GM12878 (cell line): Measurements from ENCODE around the gene CDK15. TPM values are rescaled to one million over a fixed set of nuclear protein-coding genes. Genes with fewer than 3 reads are reported as not detected.

Source experiments
- ATAC-seq: fragments of 200-7000 bp; cut with Tn5 transposase; 3 replicates; pipeline ENCODE4 v1.9.1; 2020; ENCODE audit warnings: mild to moderate bottlenecking, moderate library complexity
- BruUV-seq: library from RNA; stranded (reverse); fragments of 400-500 nt; replicated peaks from 2 replicates; lab custom pipeline; 2021; lab: Mats Ljungman, UMichigan
- CTCF ChIA-PET: fragments of 300-600 bp; sonication (Branson Sonifier 250); formaldehyde crosslinking; extraction: SDS; loops from one replicate; lab custom pipeline; 2021; ENCODE audit warnings: inconsistent platforms; lab: Yijun Ruan, JAX
- POLR2A ChIA-PET: fragments of 350-600 bp; formaldehyde crosslinking; extraction: SDS; loops from one replicate; lab custom pipeline; 2021; ENCODE audit warnings: inconsistent platforms; lab: Charles Lee
- RAD21 ChIA-PET: fragments of 300-600 bp; sonication (Branson Sonifier 250); formaldehyde crosslinking; loops from one replicate; lab custom pipeline; 2023; ENCODE audit warnings: antibody characterized with exemption; ENCODE audit not compliant: unreplicated experiment; lab: Charles Lee
- SMC1A ChIA-PET: fragments of 300-600 bp; sonication (Branson Sonifier 250); formaldehyde crosslinking; loops from one replicate; lab custom pipeline; 2023; ENCODE audit not compliant: unreplicated experiment, uncharacterized antibody; lab: Charles Lee
- DNase-seq: peaks from one replicate; pipeline ENCODE4 v3.0.0-alpha.2; 2011; ENCODE audit warnings: low read depth, low spot score
- FAIRE-seq: peaks from 3 replicates; lab custom pipeline; 2011; peaks lifted over from hg19 to GRCh38; lab: Jason Lieb, UNC
- H2AFZ ChIP-seq: 2 replicates; pipeline ENCODE4 v1.6.0; 2011; ENCODE audit warnings: low read depth, low read length, control low read depth; ENCODE audit not compliant: control insufficient read depth
- H3K27ac ChIP-seq: 2 replicates; pipeline ENCODE4 v1.5.1; 2011; ENCODE audit warnings: control low read depth; ENCODE audit not compliant: control insufficient read depth, insufficient read depth
- H3K27me3 ChIP-seq, 2 experiments: replicated peaks in 1 of 2; 2 replicates each; pipeline versions ENCODE4 v1.6.0 to v1.6.1; 2011; ENCODE audit warnings: low read length in 1 of 2; ENCODE audit not compliant: control insufficient read depth in 2 of 2, insufficient read depth in 2 of 2
- H3K36me3 ChIP-seq, 2 experiments: 2 replicates each; pipeline ENCODE4 v1.5.1; 2011; ENCODE audit warnings: low read length in 1 of 2; ENCODE audit not compliant: control insufficient read depth in 2 of 2, insufficient read depth in 2 of 2
- H3K4me1 ChIP-seq: 2 replicates; pipeline ENCODE4 v1.6.1; 2011; ENCODE audit warnings: mild to moderate bottlenecking, low read length, moderate library complexity, mixed read lengths; ENCODE audit not compliant: control insufficient read depth, insufficient read depth
- H3K4me2 ChIP-seq: 2 replicates; pipeline ENCODE4 v1.6.0; 2011; ENCODE audit warnings: control low read depth; ENCODE audit not compliant: control insufficient read depth, insufficient read depth
- H3K4me3 ChIP-seq: fragments of 200-600 bp; sonication (generic); 2 replicates; pipeline ENCODE4 v1.5.1; 2016
- H3K79me2 ChIP-seq: 2 replicates; pipeline ENCODE4 v1.6.0; 2011; ENCODE audit warnings: low read length; ENCODE audit not compliant: control insufficient read depth, insufficient read depth
- H3K9ac ChIP-seq: 2 replicates; pipeline ENCODE4 v1.8.0; 2011; ENCODE audit warnings: low read length, control low read depth, mixed read lengths; ENCODE audit not compliant: control insufficient read depth, insufficient read depth
- H3K9me3 ChIP-seq: replicated peaks from 3 replicates; pipeline ENCODE4 v1.5.1; 2011; ENCODE audit warnings: mild to moderate bottlenecking, low read length; ENCODE audit not compliant: control insufficient read depth, insufficient read depth
- H4K20me1 ChIP-seq: 2 replicates; pipeline ENCODE4 v1.6.0; 2011; ENCODE audit not compliant: control insufficient read depth, insufficient read depth
- E2F8 ChIP-seq: fragments of 450-650 bp; IDR thresholded peaks from 2 replicates; pipeline ENCODE4 v1.6.1; 2018; ENCODE audit warnings: mild to moderate bottlenecking, low read depth, moderate library complexity; ENCODE audit not compliant: partially characterized antibody
- IRF3 ChIP-seq: fragments of 450-650 bp; IDR thresholded peaks from 2 replicates; pipeline ENCODE4 v1.6.1; 2014; ENCODE audit warnings: mild to moderate bottlenecking
- JUND ChIP-seq: IDR thresholded peaks from 2 replicates; pipeline ENCODE4 v1.6.1; 2012; ENCODE audit warnings: low read depth, mild to moderate bottlenecking, low read length, improper control_type of control experiment, moderate library complexity
- LARP7 ChIP-seq: fragments of 450-650 bp; IDR thresholded peaks from 2 replicates; pipeline ENCODE4 v1.6.1; 2017; ENCODE audit warnings: mild to moderate bottlenecking
- MYC ChIP-seq: IDR thresholded peaks from 2 replicates; pipeline ENCODE4 v1.6.1; 2011; ENCODE audit warnings: mild to moderate bottlenecking, low read length, moderate library complexity, inconsistent platforms; ENCODE audit not compliant: insufficient read depth, insufficient replicate concordance, insufficient read length, severe bottlenecking
- NKRF ChIP-seq: fragments of 450-650 bp; conservative IDR thresholded peaks from 2 replicates; pipeline ENCODE4 v1.6.1; 2017; ENCODE audit warnings: mild to moderate bottlenecking, moderate library complexity
- POU2F2 ChIP-seq: IDR thresholded peaks from 3 replicates; pipeline ENCODE4 v1.6.1; 2011; ENCODE audit warnings: low read depth, mild to moderate bottlenecking, low read length, borderline replicate concordance
- RB1 ChIP-seq: fragments of 450-650 bp; formaldehyde crosslinking; IDR thresholded peaks from 2 replicates; pipeline ENCODE4 v1.6.1; 2017; ENCODE audit warnings: mild to moderate bottlenecking, borderline replicate concordance
- RELB ChIP-seq: fragments of 450-650 bp; IDR thresholded peaks from 2 replicates; pipeline ENCODE4 v1.6.1; 2017; ENCODE audit warnings: low read depth, mild to moderate bottlenecking, moderate library complexity
- TCF7 ChIP-seq: IDR thresholded peaks from 2 replicates; pipeline ENCODE4 v1.6.1; 2014; ENCODE audit warnings: antibody characterized with exemption, borderline replicate concordance
- ZNF24 ChIP-seq: fragments of 450-650 bp; IDR thresholded peaks from 2 replicates; pipeline ENCODE4 v1.6.1; 2017; ENCODE audit warnings: antibody characterized with exemption, mild to moderate bottlenecking
- WGBS: methylation state at CpG from one replicate; pipeline ENCODE4 v1.1.6; 2016; ENCODE audit warnings: low lambda C conversion rate; ENCODE audit not compliant: insufficient replicate concordance, insufficient coverage; ENCODE audit errors: missing lambda C conversion rate; 5-methylcytosine and 5-hydroxymethylcytosine counted together
- in situ Hi-C: fragments of 300-500 bp; cut with MboI; formaldehyde crosslinking; loops from 9 replicates; pipeline ENCODE4 v1.14.3; 2018; ENCODE audit warnings: mixed read lengths
- intact Hi-C: fragments of 100-400 bp; cut with micrococcal nuclease; formaldehyde crosslinking; loops from one replicate; pipeline ENCODE4 v1.14.2; 2022; ENCODE audit not compliant: unreplicated experiment
- polyA plus RNA-seq, 11 experiments: library from polyadenylated mRNA; depleted of rRNA in 4 of 11; unstranded in 6 of 11; stranded (reverse) in 5 of 11; fragments of >200 nt; fragmentation: Nextera tagmentation in 4 of 11; fragmentation: Illumina TruSeq in 1 of 11; extraction: Ambion mirVana in 4 of 11; extraction: Trizol in 1 of 11; gene quantifications; 1 replicate in 1 of 11; 2 replicates in 10 of 11; pipeline versions ENCODE4 v1.2.1 to v1.2.3, GENCODE V29; 2011 to 2016; ENCODE audit warnings: inconsistent platforms in 2 of 11, missing spikeins in 2 of 11, low read depth in 1 of 11
- total RNA-seq, 4 experiments: library from RNA; depleted of rRNA in 3 of 4; stranded (reverse); fragments of >200 nt in 3 of 4; fragmentation: Illumina TruSeq in 1 of 4; extraction: Trizol in 1 of 4; gene quantifications; 2 replicates each; pipeline versions ENCODE4 v1.2.1 to v1.2.3, GENCODE V29; 2013 to 2021
- TF ChIP-seq, protein P1 (sequence below): fragments of 450-650 bp; IDR thresholded peaks from 2 replicates; pipeline ENCODE4 v1.6.1; 2018; ENCODE audit warnings: borderline replicate concordance, mild to moderate bottlenecking; ENCODE audit not compliant: partially characterized antibody

CDK15 gene
- total and polyA plus RNA-seq, 10 of the 15 experiments (the other 5 are each of a cell fraction or from before 2014, with no cell fraction given) = 0.01 to 0.04 TPM; not detected in 8

DNA sequence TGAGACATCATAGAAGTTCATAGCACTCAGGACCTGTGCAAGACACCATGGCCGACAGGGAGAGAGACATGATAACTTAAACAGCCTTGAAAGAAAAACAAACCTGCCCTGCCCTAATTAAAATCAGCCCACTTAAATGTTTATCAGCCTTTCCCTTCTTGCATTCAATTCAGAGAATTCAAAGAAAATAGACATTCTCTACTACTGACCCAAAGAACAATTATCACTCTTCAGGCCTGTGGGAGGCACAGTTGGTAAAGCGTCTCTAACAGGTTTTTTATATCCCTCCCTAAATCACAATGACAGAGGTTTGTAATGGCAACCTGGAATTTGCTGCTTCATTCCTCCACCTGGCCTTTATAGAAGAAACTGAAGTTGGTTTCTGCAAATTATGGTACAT, 1.7 kb downstream of the CDK15 start:
- ChIA-PET SMC1A (interaction anchor here (0.5 kb wide), 1 partner anchor 998 kb away, joined by 3 read pairs; no protein-coding TSS in a partner anchor), RAD21 (no interaction called here), CTCF (no interaction called here), POLR2A (no interaction called here)
- H3K27ac ChIP-seq = no peak overlapping the region
- intact Hi-C loops = no loop called here
- no peak overlapping the region for H3K4me3 ChIP-seq
- H4K20me1 ChIP-seq = no peaks in the 10 kb centered on the region
- H3K4me1 ChIP-seq = no peaks in the 10 kb centered on the region
- in situ Hi-C loops = no loop called here
- no peaks in the 10 kb centered on the region for H3K79me2 ChIP-seq
- TF ChIP-seq E2F8 (no peak), RELB (no peak), MYC (no peak), LARP7 (no peak), TCF7 (no peak), POU2F2 (no peak), NKRF (no peak), RB1 (no peak), JUND (no peak), ZNF24 (no peak), IRF3 (no peak)
- TF ChIP-seq, protein P1, sequence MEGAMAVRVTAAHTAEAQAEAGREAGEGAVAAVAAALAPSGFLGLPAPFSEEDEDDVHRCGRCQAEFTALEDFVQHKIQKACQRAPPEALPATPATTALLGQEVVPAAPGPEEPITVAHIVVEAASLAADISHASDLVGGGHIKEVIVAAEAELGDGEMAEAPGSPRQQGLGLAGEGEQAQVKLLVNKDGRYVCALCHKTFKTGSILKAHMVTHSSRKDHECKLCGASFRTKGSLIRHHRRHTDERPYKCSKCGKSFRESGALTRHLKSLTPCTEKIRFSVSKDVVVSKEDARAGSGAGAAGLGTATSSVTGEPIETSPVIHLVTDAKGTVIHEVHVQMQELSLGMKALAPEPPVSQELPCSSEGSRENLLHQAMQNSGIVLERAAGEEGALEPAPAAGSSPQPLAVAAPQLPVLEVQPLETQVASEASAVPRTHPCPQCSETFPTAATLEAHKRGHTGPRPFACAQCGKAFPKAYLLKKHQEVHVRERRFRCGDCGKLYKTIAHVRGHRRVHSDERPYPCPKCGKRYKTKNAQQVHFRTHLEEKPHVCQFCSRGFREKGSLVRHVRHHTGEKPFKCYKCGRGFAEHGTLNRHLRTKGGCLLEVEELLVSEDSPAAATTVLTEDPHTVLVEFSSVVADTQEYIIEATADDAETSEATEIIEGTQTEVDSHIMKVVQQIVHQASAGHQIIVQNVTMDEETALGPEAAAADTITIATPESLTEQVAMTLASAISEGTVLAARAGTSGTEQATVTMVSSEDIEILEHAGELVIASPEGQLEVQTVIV = no peak
- H3K9ac ChIP-seq = no peak overlapping the region
- no peaks in the 10 kb centered on the region for H3K36me3 ChIP-seq
- no peak for DNase-seq
- no TSS peak for BruUV-seq
- 80% methylated on average over 2 of the region's 2 CpGs for WGBS
- H3K4me2 ChIP-seq = no peak overlapping the region
- no peaks in the 10 kb centered on the region for H3K9me3 ChIP-seq
- FAIRE-seq = no peak
- ATAC-seq = no peak
- no peak overlapping the region for H2AFZ ChIP-seq
- H3K27me3 ChIP-seq = 0 out of 4 replicates have a peak, but pooled peaks cover 0 to 2% of the 10 kb centered on the region in 2 experiments
